GM19351 (cell line): ENCODE measurements around the gene TMEM141.
"Not testable (repeated sequence)": the region's sequence is repeated elsewhere in the genome, so short reads cannot be mapped to it uniquely, and the experiment has no call there.

Experiments used
- ATAC-seq: cut with Tn5 transposase; IDR thresholded peaks from one replicate; pipeline ENCODE4 v1.9.1; 2021; ENCODE audit warnings: mild to moderate bottlenecking, moderate library complexity; ENCODE audit not compliant: unreplicated experiment

Gene TMEM141

GRCh38 chr9:136773386-136774044 is 17.6 kb upstream of the TMEM141 start:
- ATAC-seq, result no peak

GRCh38 chr9:136774416-136775045 is 16.6 kb upstream of the TMEM141 start:
- ATAC-seq, result no peak

GRCh38 chr9:136775191-136775590 is 16.0 kb upstream of the TMEM141 start:
- no peak for ATAC-seq

- no peak for ATAC-seq
Observed at GRCh38 chr9:136776947-136777346, 14.2 kb upstream of the TMEM141 start.

- no peak for ATAC-seq
Observed at GRCh38 chr9:136777359-136777758, 13.8 kb upstream of the TMEM141 start.

- no peak for ATAC-seq
Observed at GRCh38 chr9:136779808-136780207, 11.3 kb upstream of the TMEM141 start.

GRCh38 chr9:136782452-136782851 is 8.7 kb upstream of the TMEM141 start:
- ATAC-seq, result no peak

- ATAC-seq, result no peak
Observed at GRCh38 chr9:136784249-136784996, 6.7 kb upstream of the TMEM141 start.

GRCh38 chr9:136784997-136785361 is 6.2 kb upstream of the TMEM141 start:
- ATAC-seq, result no peak

GRCh38 chr9:136785565-136786355 is 5.4 kb upstream of the TMEM141 start:
- ATAC-seq, result not testable (repeated sequence)

GRCh38 chr9:136786451-136786850 is 4.7 kb upstream of the TMEM141 start:
- ATAC-seq, result no peak

GRCh38 chr9:136786983-136787382 is 4.2 kb upstream of the TMEM141 start:
- not testable (repeated sequence) for ATAC-seq

- no peak for ATAC-seq
Observed at GRCh38 chr9:136787690-136788400, 3.3 kb upstream of the TMEM141 start.

GRCh38 chr9:136788644-136789522 is 2.3 kb upstream of the TMEM141 start:
- not testable (repeated sequence) for ATAC-seq

GRCh38 chr9:136789523-136789937 is 1.6 kb upstream of the TMEM141 start:
- ATAC-seq, result no peak

- no peak for ATAC-seq
Observed at GRCh38 chr9:136791516-136792276, 552 bp downstream of the TMEM141 start.

GRCh38 chr9:136792321-136793085 is 1.4 kb downstream of the TMEM141 start:
- no peak for ATAC-seq
